ENCODE data around the gene SLC38A11. TPM values are rescaled to one million over a fixed set of nuclear protein-coding genes. Genes with fewer than 3 reads are reported as not detected.

The SLC38A11 gene
- total RNA-seq, 1 donor from 2014 or later = 2.6 TPM

DNA sequence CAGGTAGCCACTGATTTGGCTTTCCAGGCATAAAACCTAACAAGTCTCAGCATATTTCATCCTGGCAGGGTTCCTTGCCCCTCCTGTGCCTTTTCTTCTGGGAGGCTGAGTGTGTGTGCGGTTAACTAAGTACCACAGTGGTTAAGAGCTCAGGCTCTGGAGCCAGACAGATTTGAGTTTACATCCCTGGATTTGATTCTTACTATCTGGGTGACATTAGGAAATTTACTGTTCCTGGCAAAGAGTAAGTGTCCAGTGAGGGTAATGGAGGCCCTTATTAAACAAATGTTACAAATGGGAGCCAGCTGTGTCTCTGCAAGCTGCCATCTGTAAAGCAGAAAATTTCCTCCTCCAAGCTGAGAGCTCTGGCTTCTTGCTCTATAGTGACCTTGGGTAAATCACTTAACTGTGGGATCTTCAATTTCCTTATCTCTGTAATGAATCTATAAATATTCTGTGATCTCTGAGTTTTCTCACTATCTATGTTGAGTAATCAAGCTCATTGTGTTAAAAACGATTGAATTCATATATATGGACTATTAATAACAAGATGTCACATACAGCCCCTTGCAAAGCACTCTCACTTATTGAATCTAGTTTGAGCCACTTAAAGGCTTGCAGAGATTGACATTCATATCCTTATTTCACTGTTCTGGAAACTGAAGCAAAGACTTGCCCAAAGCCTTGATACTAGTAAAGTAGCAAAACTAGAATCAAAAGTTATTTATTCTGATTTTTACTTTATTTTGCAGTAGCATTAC lies 107.2 kb downstream of the SLC38A11 start:
- Histone ChIP-seq H3K27ac (ENCODE audit: low read depth, low read length) (no peak overlapping the region), H3K4me1 (ENCODE audit: control insufficient read depth in 3 of 3, insufficient read depth in 3 of 3, low read length in 3 of 3) (no peaks in the 10 kb centered on the region), H3K4me3 (ENCODE audit: low read length in 3 of 3) (no peak overlapping the region), H3K9me3 (ENCODE audit: control insufficient read depth in 3 of 3, low read length in 3 of 3) (no peaks in the 10 kb centered on the region), H3K27me3 (ENCODE audit: control insufficient read depth in 3 of 3, insufficient read depth in 3 of 3, low read length in 3 of 3) (no peaks in the 10 kb centered on the region), H3K36me3 (ENCODE audit: control insufficient read depth in 3 of 3, insufficient read depth in 3 of 3, low read length in 3 of 3) (no peaks in the 10 kb centered on the region), H3K9ac (ENCODE audit: low read depth in 1 of 3, low read length in 3 of 3) (no peak overlapping the region)

DNA sequence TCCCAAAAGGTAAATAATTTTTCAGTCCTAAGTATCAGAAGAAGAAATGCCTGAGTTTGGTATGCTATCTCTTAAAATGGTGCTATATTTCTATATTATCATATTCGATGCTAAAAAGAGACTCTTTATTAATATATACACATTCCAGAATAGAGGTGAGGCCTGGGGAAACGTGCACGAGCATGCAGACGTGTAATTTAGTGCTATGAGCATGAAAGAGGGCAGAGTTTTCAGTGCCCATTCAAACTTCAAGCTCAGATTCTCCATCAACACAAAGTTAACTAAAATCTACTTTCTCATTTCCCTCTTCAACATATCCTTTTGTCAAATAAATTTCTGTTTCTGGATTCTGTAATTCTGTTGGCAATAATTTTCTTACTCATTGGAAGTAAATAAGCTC lies 108.0 kb downstream of the SLC38A11 start:
- no peak overlapping the region for H3K27ac ChIP-seq (ENCODE audit: low read depth, low read length)
- no peaks in the 10 kb centered on the region for H3K9me3 ChIP-seq (ENCODE audit: control insufficient read depth in 3 of 3, low read length in 3 of 3)
- peaks cover 0 to 2% (median 0%) of the 10 kb centered on the region in 3 donors for H3K4me1 ChIP-seq (ENCODE audit: control insufficient read depth in 3 of 3, insufficient read depth in 3 of 3, low read length in 3 of 3)
- no peak overlapping the region for H3K4me3 ChIP-seq (ENCODE audit: low read length in 3 of 3)
- no peaks in the 10 kb centered on the region for H3K36me3 ChIP-seq (ENCODE audit: control insufficient read depth in 3 of 3, insufficient read depth in 3 of 3, low read length in 3 of 3)
- H3K27me3 ChIP-seq (ENCODE audit: control insufficient read depth in 3 of 3, insufficient read depth in 3 of 3, low read length in 3 of 3) = no peaks in the 10 kb centered on the region
- no peak overlapping the region for H3K9ac ChIP-seq (ENCODE audit: low read depth in 1 of 3, low read length in 3 of 3)

DNA sequence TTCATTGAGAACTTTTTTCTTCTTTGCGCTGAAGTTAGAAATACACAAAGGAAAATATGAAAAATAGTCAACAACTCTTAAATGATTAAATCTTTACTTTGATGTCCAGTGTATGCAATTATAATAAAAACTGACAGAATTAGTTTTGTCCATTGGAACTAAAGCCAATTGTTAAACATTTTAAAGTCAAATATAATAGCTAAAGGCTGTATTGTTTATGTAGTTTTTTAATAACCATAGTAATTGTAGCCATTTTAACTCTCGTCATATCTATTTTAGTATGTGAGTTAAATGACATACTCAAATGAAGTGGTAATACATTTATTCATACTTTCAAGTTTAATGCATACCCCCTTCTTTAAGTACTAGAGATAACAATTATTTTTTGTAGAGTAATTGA lies 109.0 kb downstream of the SLC38A11 start:
- no peak overlapping the region for H3K4me3 ChIP-seq (ENCODE audit: low read length in 3 of 3)
- no peak overlapping the region for H3K27ac ChIP-seq (ENCODE audit: low read depth, low read length)
- no peaks in the 10 kb centered on the region for H3K9me3 ChIP-seq (ENCODE audit: control insufficient read depth in 3 of 3, low read length in 3 of 3)
- no peak overlapping the region for H3K9ac ChIP-seq (ENCODE audit: low read depth in 1 of 3, low read length in 3 of 3)
- H3K27me3 ChIP-seq (ENCODE audit: control insufficient read depth in 3 of 3, insufficient read depth in 3 of 3, low read length in 3 of 3) = no peaks in the 10 kb centered on the region
- peaks cover 0 to 5% (median 0%) of the 10 kb centered on the region in 3 donors for H3K4me1 ChIP-seq (ENCODE audit: control insufficient read depth in 3 of 3, insufficient read depth in 3 of 3, low read length in 3 of 3)
- no peaks in the 10 kb centered on the region for H3K36me3 ChIP-seq (ENCODE audit: control insufficient read depth in 3 of 3, insufficient read depth in 3 of 3, low read length in 3 of 3)

Small RNAs within 50 kb of the gene (small RNA-seq; reads per million reads assigned to genes)
- gene RNA5SP110 = not detected
- not detected for gene RNA5SP111

Other genes starting within 250 kb of the SLC38A11 start
- 11.0 TPM for gene COBLL1, start 113.7 kb downstream of the SLC38A11 start, total RNA-seq
- gene SCN3A, start 248.5 kb upstream of the SLC38A11 start, total RNA-seq = 0.52 TPM